GM23338 (cell line): ENCODE data around the gene TMEM238. TPM values are rescaled to one million over a fixed set of nuclear protein-coding genes. Genes with fewer than 3 reads are reported as not detected.

ENCODE experiments used
- ATAC-seq: fragments of 200-7000 bp; cut with Tn5 transposase; 3 replicates; pipeline ENCODE4 v1.9.1; 2020
- DNase-seq: peaks from one replicate; pipeline ENCODE4 v3.0.0-alpha.2; 2015; ENCODE audit warnings: low spot score
- H2AFZ ChIP-seq: fragments of 200-600 bp; sonication (generic); 2 replicates; pipeline ENCODE4 v1.8.0; 2016; ENCODE audit warnings: antibody characterized with exemption, mild to moderate bottlenecking, moderate library complexity
- H3F3A ChIP-seq: fragments of 200-600 bp; sonication (generic); replicated peaks from 2 replicates; pipeline ENCODE4 v1.8.0; 2017; ENCODE audit warnings: antibody characterized with exemption, mixed run types, low read depth
- H3K27ac ChIP-seq: fragments of 200-600 bp; sonication (generic); 2 replicates; pipeline ENCODE4 v1.6.1; 2016; ENCODE audit warnings: low read depth
- H3K27me3 ChIP-seq: fragments of 200-600 bp; sonication (generic); 2 replicates; pipeline ENCODE4 v1.8.0; 2016; ENCODE audit warnings: mild to moderate bottlenecking, mixed run types, moderate library complexity; ENCODE audit not compliant: insufficient read depth
- H3K36me3 ChIP-seq: fragments of 200-600 bp; sonication (generic); 2 replicates; pipeline ENCODE4 v1.8.0; 2016; ENCODE audit warnings: mild to moderate bottlenecking; ENCODE audit not compliant: insufficient read depth
- H3K4me1 ChIP-seq: fragments of 200-600 bp; sonication (generic); 2 replicates; pipeline ENCODE4 v1.8.0; 2016; ENCODE audit warnings: mild to moderate bottlenecking, moderate library complexity; ENCODE audit not compliant: insufficient read depth
- H3K4me2 ChIP-seq: fragments of 200-600 bp; sonication (generic); 2 replicates; pipeline ENCODE4 v1.7.1; 2017; ENCODE audit warnings: mixed run types
- H3K4me3 ChIP-seq: fragments of 200-600 bp; sonication (generic); 2 replicates; pipeline ENCODE4 v1.6.1; 2016; ENCODE audit warnings: mixed run types
- H3K79me2 ChIP-seq: fragments of 200-600 bp; sonication (generic); replicated peaks from 2 replicates; pipeline ENCODE4 v1.8.0; 2017; ENCODE audit warnings: mild to moderate bottlenecking; ENCODE audit not compliant: insufficient read depth
- H3K9me2 ChIP-seq: fragments of 200-600 bp; sonication (generic); 2 replicates; pipeline ENCODE4 v1.8.0; 2017; ENCODE audit not compliant: insufficient read depth
- H4K20me1 ChIP-seq: fragments of 200-600 bp; sonication (generic); replicated peaks from 2 replicates; pipeline ENCODE4 v1.8.0; 2017; ENCODE audit warnings: mild to moderate bottlenecking; ENCODE audit not compliant: insufficient read depth
- H3K27ac Mint-ChIP-seq: 2 replicates; pipeline ENCODE4 v1.8.0; 2020; ENCODE audit warnings: inconsistent platforms, mild to moderate bottlenecking, moderate library complexity, mixed read lengths
- H3K27me3 Mint-ChIP-seq: 3 replicates; pipeline ENCODE4 v1.8.0; 2022; ENCODE audit warnings: low read depth, mild to moderate bottlenecking, moderate library complexity, mixed read lengths, inconsistent platforms; ENCODE audit not compliant: insufficient read depth, poor library complexity
- H3K36me3 Mint-ChIP-seq: 3 replicates; pipeline ENCODE4 v1.8.0; 2021; ENCODE audit warnings: low read depth, mild to moderate bottlenecking, inconsistent platforms, moderate library complexity, mixed read lengths
- H3K4me1 Mint-ChIP-seq: 3 replicates; pipeline ENCODE4 v1.8.0; 2020; ENCODE audit warnings: mild to moderate bottlenecking, inconsistent platforms, mixed read lengths
- H3K4me3 Mint-ChIP-seq: 3 replicates; pipeline ENCODE4 v1.8.0; 2021; ENCODE audit warnings: moderate library complexity, mild to moderate bottlenecking, inconsistent platforms, mixed read lengths
- H3K9me3 Mint-ChIP-seq: 3 replicates; pipeline ENCODE4 v1.8.0; 2020; ENCODE audit warnings: moderate library complexity, mild to moderate bottlenecking, inconsistent platforms, mixed read lengths
- CREB1 ChIP-seq: fragments of 250-450 bp; sonication (Bioruptor Pico); IDR thresholded peaks from 2 replicates; pipeline ENCODE4 v1.5.0; 2020; ENCODE audit warnings: low read depth, mild to moderate bottlenecking, moderate library complexity
- CTCF ChIP-seq, 2 experiments: fragments of 200-600 bp in 1 of 2; sonication (generic) in 1 of 2; conservative IDR thresholded peaks; 2 replicates each; pipeline versions ENCODE4 v1.5.1 to v1.6.1; 2016 to 2017; ENCODE audit warnings: antibody characterized with exemption in 2 of 2, low read depth in 2 of 2, mild to moderate bottlenecking in 2 of 2, moderate library complexity in 1 of 2
- ETS1 ChIP-seq: IDR thresholded peaks from 2 replicates; pipeline ENCODE4 v1.6.1; 2016; ENCODE audit warnings: antibody characterized with exemption
- EZH2 ChIP-seq: fragments of 200-600 bp; sonication (generic); IDR thresholded peaks from one replicate; pipeline ENCODE4 v1.8.0; 2017; ENCODE audit warnings: antibody characterized with exemption, mild to moderate bottlenecking, low read depth; ENCODE audit not compliant: unreplicated experiment
- EZH2phosphoT487 ChIP-seq: fragments of 200-600 bp; sonication (generic); IDR thresholded peaks from one replicate; pipeline ENCODE4 v1.8.1; 2018; ENCODE audit warnings: antibody characterized with exemption; ENCODE audit not compliant: unreplicated experiment
- JUNB ChIP-seq: IDR thresholded peaks from one replicate; pipeline ENCODE4 v1.6.1; 2016; ENCODE audit warnings: antibody characterized with exemption; ENCODE audit not compliant: unreplicated experiment
- NANOG ChIP-seq: IDR thresholded peaks from 2 replicates; pipeline ENCODE4 v1.6.1; 2016; ENCODE audit warnings: antibody characterized with exemption, borderline replicate concordance
- POLR2AphosphoS5 ChIP-seq: IDR thresholded peaks from 2 replicates; pipeline ENCODE4 v1.6.1; 2016; ENCODE audit warnings: antibody characterized with exemption, low read depth
- STAT1 ChIP-seq: IDR thresholded peaks from one replicate; pipeline ENCODE4 v1.6.1; 2016; ENCODE audit warnings: antibody characterized with exemption; ENCODE audit not compliant: unreplicated experiment
- ZNF114 ChIP-seq: fragments of 250-450 bp; sonication (Bioruptor Pico); IDR thresholded peaks from 2 replicates; pipeline ENCODE4 v1.5.0; 2020; ENCODE audit warnings: mild to moderate bottlenecking, moderate library complexity
- ZNF331 ChIP-seq: fragments of 250-450 bp; sonication (Bioruptor Pico); IDR thresholded peaks from 2 replicates; pipeline ENCODE4 v1.5.0; 2020; ENCODE audit warnings: low read depth, mild to moderate bottlenecking, moderate library complexity
- ZNF462 ChIP-seq: fragments of 250-450 bp; sonication (Bioruptor Pico); IDR thresholded peaks from 2 replicates; pipeline ENCODE4 v1.5.0; 2020; ENCODE audit warnings: mild to moderate bottlenecking, moderate library complexity
- polyA plus RNA-seq: library from polyadenylated mRNA; unstranded; fragments of >200 nt; fragmentation: Nextera tagmentation; extraction: Ambion mirVana; gene quantifications from 2 replicates; pipeline ENCODE4 v1.2.1, GENCODE V29; 2016
- total RNA-seq: library from RNA; depleted of rRNA; stranded (reverse); fragments of >200 nt; shearing (Covaris generic); gene quantifications from 2 replicates; pipeline ENCODE4 v1.2.3, GENCODE V29; 2014
- TF ChIP-seq, protein P1 (sequence below): IDR thresholded peaks from one replicate; pipeline ENCODE4 v1.6.1; 2018; ENCODE audit warnings: antibody characterized with exemption; ENCODE audit not compliant: unreplicated experiment

TMEM238 gene
- total and polyA plus RNA-seq, 2 experiments from 2014 or later, result 0.55 to 7.5 TPM

DNA sequence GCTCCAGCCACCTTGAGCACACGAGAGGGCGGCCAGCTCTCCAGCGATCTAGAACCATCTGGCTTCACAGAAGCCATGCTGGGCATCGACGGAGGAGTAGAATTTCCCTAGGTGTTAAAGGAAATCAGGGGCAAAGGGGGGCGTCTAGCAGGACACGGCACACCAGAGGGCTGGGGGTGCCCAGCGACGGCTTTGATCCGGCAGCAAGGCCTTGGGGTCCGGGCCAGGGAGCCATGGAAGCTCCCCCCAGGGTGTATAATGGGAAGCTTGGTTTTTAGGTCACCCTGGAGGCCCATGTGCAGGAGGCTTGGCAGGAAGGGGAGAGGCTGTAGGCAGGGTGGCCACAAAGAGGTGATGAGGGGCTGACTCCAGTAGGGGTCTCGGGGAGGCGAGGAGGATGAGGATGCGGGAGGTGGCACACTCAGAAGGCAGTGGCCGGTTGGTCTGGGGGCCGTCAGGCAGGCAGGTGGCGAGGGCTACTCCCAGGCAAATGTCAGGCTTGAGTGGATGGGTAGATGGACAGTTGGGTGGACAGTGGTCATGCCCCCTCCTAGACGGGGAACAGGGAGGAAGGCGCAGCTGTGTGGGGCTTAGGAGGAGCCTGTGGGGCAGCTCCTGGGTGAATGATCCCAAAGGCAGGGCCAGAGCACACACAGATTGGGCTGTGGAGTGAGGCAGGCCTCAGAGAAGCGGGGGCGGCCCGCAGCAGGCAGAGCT is 38.8 kb downstream of the TMEM238 start:
- Histone ChIP-seq H3K4me2 (no peak overlapping the region), H3K4me3 (no peak overlapping the region), H3F3A (peaks cover 17% of the 10 kb centered on the region), H3K79me2 (no peaks in the 10 kb centered on the region), H3K27ac (no peak overlapping the region), H3K9me2 (no peaks in the 10 kb centered on the region), H4K20me1 (0 out of 2 replicates have a peak, but pooled peaks cover 3% of the 10 kb centered on the region), H3K36me3 (no peaks in the 10 kb centered on the region; the same call in 1 of the 2 replicates), H3K4me1 (peaks cover 35% of the 10 kb centered on the region), H3K27me3 (no peaks in the 10 kb centered on the region), H2AFZ (no peak overlapping the region)
- DNase-seq (no peak), ATAC-seq (no peak)
- Mint-ChIP-seq H3K9me3 (no peaks in the 10 kb centered on the region), H3K27me3 (peaks cover 21% of the 10 kb centered on the region), H3K4me3 (no peak overlapping the region), H3K4me1 (peaks cover 38% of the 10 kb centered on the region), H3K27ac (peak overlapping the region; percentile 48; the same call in 1 of the 2 replicates), H3K36me3 (peaks cover 39% of the 10 kb centered on the region)
- TF ChIP-seq JUNB, result no peak
- TF ChIP-seq EZH2, result no peak
- no peak for TF ChIP-seq CTCF (conservative IDR thresholded peaks at IDR 0.05; ENCODE audit: low read depth in 2 of 2)
- TF ChIP-seq STAT1, result no peak
- TF ChIP-seq ZNF331, result no peak
- TF ChIP-seq ZNF462 (CRISPR knock-in tag), result no peak
- TF ChIP-seq POLR2AphosphoS5, result no peak
- TF ChIP-seq EZH2phosphoT487, result no peak
- TF ChIP-seq, protein P1, sequence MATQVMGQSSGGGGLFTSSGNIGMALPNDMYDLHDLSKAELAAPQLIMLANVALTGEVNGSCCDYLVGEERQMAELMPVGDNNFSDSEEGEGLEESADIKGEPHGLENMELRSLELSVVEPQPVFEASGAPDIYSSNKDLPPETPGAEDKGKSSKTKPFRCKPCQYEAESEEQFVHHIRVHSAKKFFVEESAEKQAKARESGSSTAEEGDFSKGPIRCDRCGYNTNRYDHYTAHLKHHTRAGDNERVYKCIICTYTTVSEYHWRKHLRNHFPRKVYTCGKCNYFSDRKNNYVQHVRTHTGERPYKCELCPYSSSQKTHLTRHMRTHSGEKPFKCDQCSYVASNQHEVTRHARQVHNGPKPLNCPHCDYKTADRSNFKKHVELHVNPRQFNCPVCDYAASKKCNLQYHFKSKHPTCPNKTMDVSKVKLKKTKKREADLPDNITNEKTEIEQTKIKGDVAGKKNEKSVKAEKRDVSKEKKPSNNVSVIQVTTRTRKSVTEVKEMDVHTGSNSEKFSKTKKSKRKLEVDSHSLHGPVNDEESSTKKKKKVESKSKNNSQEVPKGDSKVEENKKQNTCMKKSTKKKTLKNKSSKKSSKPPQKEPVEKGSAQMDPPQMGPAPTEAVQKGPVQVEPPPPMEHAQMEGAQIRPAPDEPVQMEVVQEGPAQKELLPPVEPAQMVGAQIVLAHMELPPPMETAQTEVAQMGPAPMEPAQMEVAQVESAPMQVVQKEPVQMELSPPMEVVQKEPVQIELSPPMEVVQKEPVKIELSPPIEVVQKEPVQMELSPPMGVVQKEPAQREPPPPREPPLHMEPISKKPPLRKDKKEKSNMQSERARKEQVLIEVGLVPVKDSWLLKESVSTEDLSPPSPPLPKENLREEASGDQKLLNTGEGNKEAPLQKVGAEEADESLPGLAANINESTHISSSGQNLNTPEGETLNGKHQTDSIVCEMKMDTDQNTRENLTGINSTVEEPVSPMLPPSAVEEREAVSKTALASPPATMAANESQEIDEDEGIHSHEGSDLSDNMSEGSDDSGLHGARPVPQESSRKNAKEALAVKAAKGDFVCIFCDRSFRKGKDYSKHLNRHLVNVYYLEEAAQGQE, result no peak
- no peak for TF ChIP-seq NANOG
- no peak for TF ChIP-seq ETS1
- no peak for TF ChIP-seq CREB1
- TF ChIP-seq ZNF114, result no peak
